Stimulated activated naive CD8-positive, alpha-beta T cell treated with anti-CD3 and anti-CD28 coated beads, Interleukin-15, amount 100 ng/mL, for 72 hours (primary cell): Measurements from ENCODE around the gene SCN1B.
A peak's percentile ranks its signal among the peaks of the same experiment; 100 is the strongest.
"Not testable (repeated sequence)": the region's sequence is repeated elsewhere in the genome, so short reads cannot be mapped to it uniquely, and the experiment has no call there.

ENCODE experiments used
- ATAC-seq: fragments of 150-1000 bp; cut with Tn5 transposase; 2 replicates; pipeline ENCODE4 v1.10.0; 2021; ENCODE audit warnings: mild to moderate bottlenecking, moderate library complexity
- DNase-seq, 2 donors: peaks; one replicate each; pipeline ENCODE4 v3.0.0; 2021 to 2022
- H3K27ac Mint-ChIP-seq, 2 donors: one replicate each; pipeline ENCODE4 v1.8.0; 2022; ENCODE audit warnings: mild to moderate bottlenecking in 2 of 2, mixed read lengths in 2 of 2, moderate library complexity in 2 of 2
- H3K27me3 Mint-ChIP-seq: one replicate; pipeline ENCODE4 v1.8.0; 2022; ENCODE audit warnings: mixed read lengths
- H3K4me1 Mint-ChIP-seq: one replicate; pipeline ENCODE4 v1.8.0; 2022; ENCODE audit warnings: mild to moderate bottlenecking, mixed read lengths
- H3K4me3 Mint-ChIP-seq, 2 donors: one replicate each; pipeline ENCODE4 v1.8.0; 2022; ENCODE audit warnings: mild to moderate bottlenecking in 2 of 2, mixed read lengths in 2 of 2, moderate library complexity in 1 of 2
- H3K9me3 Mint-ChIP-seq, 2 donors: one replicate each; pipeline ENCODE4 v1.8.0; 2022; ENCODE audit warnings: mixed read lengths in 2 of 2

SCN1B gene

DNA sequence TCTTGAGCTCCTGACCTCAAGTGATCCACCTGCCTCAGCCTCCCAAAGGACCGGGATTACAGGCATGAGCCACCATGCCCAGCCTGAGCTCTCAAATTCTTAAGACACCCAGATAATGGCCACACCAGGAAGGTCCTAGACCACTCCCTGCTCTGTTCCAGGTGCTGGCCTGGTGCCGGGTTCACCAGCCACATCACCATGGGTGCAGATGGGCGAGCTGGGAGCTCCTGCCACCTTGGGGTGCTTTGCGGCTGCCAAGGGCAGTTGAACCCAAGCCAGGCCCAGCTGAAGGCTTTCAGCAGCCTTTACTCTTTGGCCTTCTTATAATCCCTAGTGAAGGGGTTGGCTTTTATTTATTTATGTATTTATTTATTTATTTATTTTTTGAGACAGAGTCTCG lies 16.2 kb downstream of the SCN1B start:
- Mint-ChIP-seq H3K27me3 (peaks cover 15% of the 10 kb centered on the region), H3K9me3 (no peaks in the 10 kb centered on the region)
- ATAC-seq = no peak

DNA sequence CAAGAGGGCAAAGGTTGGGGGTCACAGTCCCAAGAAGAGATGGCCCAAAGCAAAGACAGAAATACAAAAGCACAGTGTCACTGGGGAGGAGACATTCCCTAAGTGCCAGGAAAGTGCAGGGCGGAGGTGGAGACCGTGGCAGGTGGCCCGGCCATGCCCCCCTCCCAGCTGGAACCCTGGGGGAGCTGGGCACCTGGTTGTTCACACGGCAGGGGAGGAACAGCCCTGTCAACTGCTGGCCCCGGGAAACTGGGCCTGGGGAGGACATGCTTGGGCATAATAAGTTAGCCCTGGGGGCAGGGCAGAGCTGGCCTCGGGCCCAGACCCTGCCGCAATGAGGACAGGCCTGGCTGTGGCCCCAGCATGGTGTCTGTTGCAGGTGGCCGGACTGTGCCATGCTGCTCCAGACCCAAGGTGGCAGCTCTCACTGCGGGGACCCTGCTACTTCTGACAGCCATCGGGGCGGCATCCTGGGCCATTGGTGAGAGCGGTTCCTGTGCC lies 18.7 kb downstream of the SCN1B start:
- Mint-ChIP-seq H3K27me3 (peaks cover 7% of the 10 kb centered on the region), H3K4me3 (no peak overlapping the region), H3K4me1 (peaks cover 28% of the 10 kb centered on the region), H3K9me3 (no peaks in the 10 kb centered on the region), H3K27ac (no peak overlapping the region)
- DNase-seq = no peak
- no peak for ATAC-seq

More for the DNA sequence above, 16.2 kb downstream of the SCN1B start:
- Mint-ChIP-seq H3K27ac (no peak overlapping the region), H3K4me1 (peaks cover 39% of the 10 kb centered on the region), H3K4me3 (no peak overlapping the region)
- DNase-seq = no peak

DNA sequence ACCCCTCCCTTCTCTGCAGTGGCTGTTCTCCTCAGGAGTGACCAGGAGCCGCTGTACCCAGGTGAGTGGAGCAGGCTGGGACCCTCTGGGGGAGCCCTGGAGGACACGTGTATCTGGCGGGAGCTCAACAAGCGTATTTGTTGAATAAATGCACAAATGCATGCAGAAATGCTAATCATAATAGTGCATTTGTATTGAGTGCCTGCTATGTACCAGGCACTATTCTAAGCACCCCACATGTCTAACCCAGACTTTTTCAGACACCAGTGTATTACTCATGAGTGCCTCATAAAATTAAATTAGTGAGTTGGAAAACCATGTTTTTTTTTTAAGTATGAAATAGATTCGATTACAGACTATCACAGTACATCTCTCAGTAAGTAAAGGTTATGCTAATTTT lies 19.2 kb downstream of the SCN1B start:
- DNase-seq = no peak
- Mint-ChIP-seq H3K9me3 (no peaks in the 10 kb centered on the region), H3K27ac (no peak overlapping the region), H3K27me3 (peaks cover 2% of the 10 kb centered on the region), H3K4me1 (peaks cover 23% of the 10 kb centered on the region), H3K4me3 (no peak overlapping the region)
- ATAC-seq = no peak

DNA sequence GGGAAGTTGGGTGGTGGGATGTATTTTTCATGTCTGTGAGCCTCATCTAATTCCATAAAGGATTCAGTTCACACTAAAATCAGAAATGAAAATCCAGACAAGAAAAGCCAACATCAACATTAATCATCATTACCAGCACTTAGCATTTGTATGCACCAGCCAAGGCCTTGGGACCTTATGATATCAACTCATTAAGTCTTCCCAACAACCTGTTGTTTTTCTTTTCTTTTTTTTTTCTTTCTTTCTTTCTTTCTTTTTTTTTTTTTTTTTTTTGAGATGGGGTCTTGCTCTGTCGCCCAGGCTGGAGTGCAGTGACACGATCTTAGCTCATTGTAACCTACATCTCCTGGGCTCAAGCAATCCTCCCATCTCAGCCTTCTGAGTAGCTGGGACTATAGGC lies 20.4 kb downstream of the SCN1B start:
- H3K27ac Mint-ChIP-seq, H3K27me3 Mint-ChIP-seq, DNase-seq, H3K4me3 Mint-ChIP-seq, H3K9me3 Mint-ChIP-seq, ATAC-seq: not testable (repeated sequence)
- H3K4me1 Mint-ChIP-seq = peaks cover 12% of the 10 kb centered on the region

GRCh38 chr19:35051268-35051667 lies 21.0 kb downstream of the SCN1B start:
- not testable (repeated sequence) for DNase-seq, H3K27me3 Mint-ChIP-seq, H3K9me3 Mint-ChIP-seq, H3K4me1 Mint-ChIP-seq, H3K4me3 Mint-ChIP-seq, ATAC-seq
- H3K27ac Mint-ChIP-seq = peak overlapping the region in 1 of 2 donors; percentile 34

DNA sequence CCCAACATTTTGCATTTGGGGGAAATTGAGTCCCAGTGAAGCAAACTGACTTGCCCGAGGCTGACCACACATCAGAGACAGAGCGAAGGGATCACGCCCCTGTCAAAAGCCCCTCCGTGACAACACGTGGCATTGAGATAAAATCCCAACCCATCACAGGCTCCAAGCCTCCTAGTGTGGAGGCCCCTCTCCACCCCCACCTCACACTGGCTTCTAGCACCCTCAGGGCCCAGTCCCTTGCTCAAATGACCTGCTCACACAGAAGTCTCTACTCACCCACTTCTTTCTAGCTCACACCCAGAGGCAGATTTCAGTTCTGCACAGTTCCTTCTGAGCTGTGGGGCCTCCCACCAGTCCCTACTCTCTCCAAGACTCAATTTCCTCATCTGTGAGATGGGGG lies 21.5 kb downstream of the SCN1B start:
- no peak overlapping the region for H3K4me3 Mint-ChIP-seq
- no peaks in the 10 kb centered on the region for H3K27me3 Mint-ChIP-seq
- peaks cover 7% of the 10 kb centered on the region for H3K4me1 Mint-ChIP-seq
- H3K9me3 Mint-ChIP-seq = no peaks in the 10 kb centered on the region
- DNase-seq = no peak
- H3K27ac Mint-ChIP-seq = no peak overlapping the region
- no peak for ATAC-seq

DNA sequence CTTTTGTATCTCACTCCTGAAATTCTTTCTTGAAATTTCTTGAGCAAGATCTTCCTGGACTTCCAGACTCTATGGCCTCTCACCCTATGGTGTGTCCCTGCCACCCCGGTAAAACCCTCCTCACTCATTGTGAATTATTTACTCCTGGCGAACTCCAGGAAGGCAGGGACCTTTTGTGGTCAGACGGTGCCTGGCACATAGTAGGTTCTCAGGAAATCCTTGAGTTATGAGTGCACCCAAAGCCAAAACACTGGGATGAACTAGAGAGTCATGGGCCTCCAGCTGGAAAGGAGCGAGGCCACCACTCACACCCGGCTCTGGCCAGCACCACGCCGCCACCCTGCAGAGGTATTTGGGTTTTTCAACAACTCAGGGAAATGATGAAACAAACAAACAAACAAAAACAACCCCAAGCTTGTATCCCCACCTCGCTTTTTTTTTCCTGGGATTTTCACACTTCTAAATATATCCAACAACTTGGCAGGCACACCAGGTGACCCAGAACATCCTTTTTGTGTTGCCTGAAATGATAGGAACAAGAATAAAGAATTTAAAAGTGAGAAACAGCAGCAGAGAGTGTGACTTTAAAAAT lies 22.4 kb downstream of the SCN1B start:
- Mint-ChIP-seq H3K4me1 (no peaks in the 10 kb centered on the region), H3K4me3 (no peak overlapping the region), H3K27ac (no peak overlapping the region), H3K27me3 (no peaks in the 10 kb centered on the region), H3K9me3 (no peaks in the 10 kb centered on the region)
- ATAC-seq (no peak), DNase-seq (no peak)

DNA sequence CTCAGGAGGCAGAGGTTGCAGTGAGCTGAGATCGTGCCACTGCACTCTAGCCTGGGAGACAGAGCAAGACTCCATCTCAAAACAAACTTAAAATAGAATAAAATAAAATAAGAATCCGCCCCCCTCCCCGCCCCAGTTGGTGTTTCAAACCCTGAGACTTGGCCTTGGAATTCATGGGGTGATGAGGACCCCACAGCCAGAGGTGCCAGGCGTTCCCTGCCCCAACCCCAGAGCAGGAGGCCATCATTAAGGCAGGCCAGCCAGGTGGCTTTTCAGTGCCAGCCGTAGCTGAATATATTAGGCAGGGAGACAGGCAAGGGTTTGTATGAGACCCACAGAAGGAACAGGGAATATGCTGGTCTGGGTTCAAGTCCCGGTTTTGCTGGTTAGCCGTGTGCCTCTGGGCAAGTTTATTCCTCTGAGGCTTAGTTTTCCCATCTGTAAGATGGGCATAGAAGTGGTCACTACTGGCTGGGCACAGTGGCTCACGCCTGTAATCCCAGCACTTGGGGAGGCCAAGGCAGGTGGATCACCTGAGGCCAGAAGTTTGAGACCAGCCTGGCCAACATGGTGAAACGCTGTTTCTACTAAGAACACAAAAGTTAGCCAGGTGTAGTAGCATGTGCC lies 23.5 kb downstream of the SCN1B start:
- no peaks in the 10 kb centered on the region for H3K27me3 Mint-ChIP-seq
- H3K9me3 Mint-ChIP-seq = no peaks in the 10 kb centered on the region
- ATAC-seq (no peak), DNase-seq (no peak)
- H3K27ac Mint-ChIP-seq = no peak overlapping the region
- no peak overlapping the region for H3K4me3 Mint-ChIP-seq
- H3K4me1 Mint-ChIP-seq = no peaks in the 10 kb centered on the region

- DNase-seq = no peak
- H3K4me3 Mint-ChIP-seq = no peak overlapping the region
These were observed 24.4 kb downstream of the SCN1B start for GRCh38 chr19:35054626-35055025.

DNA sequence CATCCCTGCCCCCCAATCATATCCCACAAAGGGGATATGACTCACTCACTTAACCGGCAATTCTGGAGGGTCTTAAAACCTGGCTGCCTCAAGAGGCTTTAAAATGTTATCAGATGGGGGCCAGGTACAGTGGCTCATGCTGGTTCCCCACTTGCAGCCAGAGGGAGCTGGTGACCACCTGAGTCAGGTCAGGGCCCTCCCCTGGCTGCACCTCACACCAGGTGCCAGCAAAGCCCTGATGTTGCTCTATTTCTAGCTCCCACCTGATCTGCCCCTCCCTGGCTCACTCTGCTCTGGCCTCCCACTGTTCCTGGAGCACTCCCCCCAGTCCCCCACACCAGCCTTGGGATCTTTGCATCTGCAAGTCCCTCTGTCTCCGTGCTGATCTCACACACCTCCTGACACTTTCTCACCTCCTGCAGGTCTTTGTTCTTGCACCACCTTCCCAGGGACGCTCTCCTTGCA lies 25.5 kb downstream of the SCN1B start:
- ATAC-seq (peak; percentile 67), DNase-seq (no peak)
- H3K27ac Mint-ChIP-seq = no peak overlapping the region
- H3K27me3 Mint-ChIP-seq = no peaks in the 10 kb centered on the region
- no peaks in the 10 kb centered on the region for H3K9me3 Mint-ChIP-seq
- no peaks in the 10 kb centered on the region for H3K4me1 Mint-ChIP-seq
- no peak overlapping the region for H3K4me3 Mint-ChIP-seq

More at GRCh38 chr19:35054626-35055025, 24.4 kb downstream of the SCN1B start:
- ATAC-seq = no peak
- Mint-ChIP-seq H3K27ac (no peak overlapping the region), H3K4me1 (no peaks in the 10 kb centered on the region), H3K27me3 (no peaks in the 10 kb centered on the region), H3K9me3 (no peaks in the 10 kb centered on the region)

- DNase-seq (no peak), ATAC-seq (no peak)
- no peak overlapping the region for H3K27ac Mint-ChIP-seq
- H3K27me3 Mint-ChIP-seq = no peaks in the 10 kb centered on the region
- no peaks in the 10 kb centered on the region for H3K4me1 Mint-ChIP-seq
- no peaks in the 10 kb centered on the region for H3K9me3 Mint-ChIP-seq
- H3K4me3 Mint-ChIP-seq = no peak overlapping the region
These were observed 26.3 kb downstream of the SCN1B start for GRCh38 chr19:35056513-35057063.

- H3K4me1 Mint-ChIP-seq = peaks cover 2% of the 10 kb centered on the region
- no peaks in the 10 kb centered on the region for H3K9me3 Mint-ChIP-seq
- H3K27me3 Mint-ChIP-seq = no peaks in the 10 kb centered on the region
- H3K27ac Mint-ChIP-seq = no peak overlapping the region
- ATAC-seq (no peak), DNase-seq (no peak)
- no peak overlapping the region for H3K4me3 Mint-ChIP-seq
These were observed 28.1 kb downstream of the SCN1B start for GRCh38 chr19:35058370-35058769.

- no peak overlapping the region for H3K27ac Mint-ChIP-seq
- H3K4me3 Mint-ChIP-seq = no peak overlapping the region
- H3K4me1 Mint-ChIP-seq = peaks cover 10% of the 10 kb centered on the region
- no peaks in the 10 kb centered on the region for H3K27me3 Mint-ChIP-seq
- ATAC-seq = no peak
- DNase-seq = no peak
- no peaks in the 10 kb centered on the region for H3K9me3 Mint-ChIP-seq
These were observed 28.9 kb downstream of the SCN1B start for GRCh38 chr19:35059006-35059798.

- Mint-ChIP-seq H3K27ac (peak overlapping the region in 1 of 2 donors; percentile 89), H3K4me1 (peaks cover 13% of the 10 kb centered on the region), H3K9me3 (no peaks in the 10 kb centered on the region), H3K4me3 (no peak overlapping the region), H3K27me3 (no peaks in the 10 kb centered on the region)
- DNase-seq (no peak), ATAC-seq (no peak)
These were observed 29.5 kb downstream of the SCN1B start for GRCh38 chr19:35059799-35060091.

GRCh38 chr19:35060160-35060855 lies 30.0 kb downstream of the SCN1B start:
- H3K4me3 Mint-ChIP-seq = no peak overlapping the region
- DNase-seq (no peak), ATAC-seq (no peak)
- no peaks in the 10 kb centered on the region for H3K27me3 Mint-ChIP-seq
- peak overlapping the region in 1 of 2 donors; percentile 89 for H3K27ac Mint-ChIP-seq
- peaks cover 13% of the 10 kb centered on the region for H3K4me1 Mint-ChIP-seq
- no peaks in the 10 kb centered on the region for H3K9me3 Mint-ChIP-seq
